Thyroid gland (tissue), 4 donors: ENCODE results near the gene C9orf50. TPM values are rescaled to one million over a fixed set of nuclear protein-coding genes. Genes with fewer than 3 reads are reported as not detected.

Experiments used
- DNase-seq, 2 donors: peaks; one replicate each; pipeline ENCODE4 v3.0.0-alpha.2; 2019
- H3K27ac ChIP-seq, 3 donors: fragments of 200-600 bp; sonication (generic); 1 replicate in 2 of 3; 2 replicates in 1 of 3; pipeline ENCODE4 v1.5.1; 2016 to 2019; ENCODE audit warnings: mild to moderate bottlenecking in 1 of 3, moderate library complexity in 1 of 3
- H3K27me3 ChIP-seq: fragments of 200-600 bp; sonication (generic); one replicate; pipeline ENCODE4 v1.5.1; 2019
- H3K36me3 ChIP-seq, 2 donors: fragments of 200-600 bp; sonication (generic); one replicate each; pipeline ENCODE4 v1.5.1; 2016 to 2019
- H3K4me1 ChIP-seq, 2 donors: fragments of 200-600 bp; sonication (generic); one replicate each; pipeline ENCODE4 v1.5.1; 2017 to 2019
- H3K4me3 ChIP-seq, 3 donors: fragments of 200-600 bp; sonication (generic); replicated peaks in 1 of 3; 1 replicate in 2 of 3; 2 replicates in 1 of 3; pipeline ENCODE4 v1.5.1; 2016; ENCODE audit warnings: mild to moderate bottlenecking in 1 of 3
- H3K9me3 ChIP-seq: fragments of 200-600 bp; sonication (generic); one replicate; pipeline ENCODE4 v1.5.1; 2017
- POLR2A ChIP-seq, 2 donors: fragments of 450-650 bp; IDR thresholded peaks; one replicate each; pipeline ENCODE4 v1.6.1; 2017; ENCODE audit warnings: antibody characterized with exemption in 2 of 2, mild to moderate bottlenecking in 2 of 2, moderate library complexity in 1 of 2
- WGBS, 2 donors: methylation state at CpG; one replicate each; pipeline ENCODE4 v1.1.5; 2017; 5-methylcytosine and 5-hydroxymethylcytosine counted together
- intact Hi-C: fragments of 100-400 bp; cut with DNase I; formaldehyde crosslinking; loops from one replicate; pipeline ENCODE4 v1.15.1; 2023
- total RNA-seq, 4 donors: library from RNA; depleted of rRNA; stranded (reverse); fragments of >200 nt; gene quantifications; one replicate each; pipeline ENCODE4 v1.2.3, GENCODE V29; 2016
- TF ChIP-seq, protein P1 (sequence below), 6 experiments: fragments of 200-600 bp in 3 of 6; fragments of 450-650 bp in 3 of 6; sonication (generic) in 3 of 6; IDR thresholded peaks; one replicate each; pipeline ENCODE4 v1.5.1; 2016 to 2019; ENCODE audit warnings: antibody characterized with exemption in 6 of 6, mild to moderate bottlenecking in 2 of 6, inconsistent platforms in 1 of 6, moderate library complexity in 1 of 6

C9orf50 gene
- total RNA-seq, 4 donors from 2014 or later = not detected

DNA sequence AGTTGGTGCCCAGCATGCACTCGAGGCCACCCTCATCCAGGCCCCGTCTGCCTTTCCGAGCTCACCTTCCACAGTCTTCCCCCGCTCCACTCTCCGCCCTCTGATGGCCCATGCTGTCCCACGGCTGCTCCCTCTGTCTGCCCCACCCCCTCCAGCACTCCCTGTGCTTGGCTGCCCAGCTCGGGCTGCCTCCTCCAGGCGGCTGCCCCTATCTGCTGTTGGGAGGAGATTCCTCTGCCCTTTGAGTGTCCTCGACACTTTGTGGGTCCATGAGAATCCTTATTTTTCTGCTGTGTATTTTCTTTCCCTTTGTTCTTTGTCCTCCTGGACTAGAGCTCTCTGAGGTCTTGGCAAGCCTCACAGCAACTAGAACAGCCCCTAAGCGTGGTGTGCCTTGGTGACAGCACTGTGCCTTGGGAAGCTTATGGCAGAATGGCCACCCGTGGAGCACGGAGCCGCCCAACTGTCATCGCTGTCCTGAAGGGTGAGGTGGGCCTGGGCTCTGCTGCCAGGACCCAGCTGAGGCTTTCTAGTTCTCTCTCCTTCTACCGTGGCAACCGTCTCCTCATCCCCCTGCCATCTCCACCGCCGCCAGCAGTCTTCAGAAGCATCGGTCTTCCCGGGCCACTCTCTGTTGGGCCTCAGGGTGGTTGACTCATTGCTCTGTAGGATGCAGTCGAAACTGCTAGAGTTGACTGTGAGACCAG is 10.2 kb upstream of the C9orf50 start:
- Histone ChIP-seq H3K36me3 (peaks cover 25 to 29% of the 10 kb centered on the region in 2 donors), H3K4me3 (no peak overlapping the region), H3K27me3 (no peaks in the 10 kb centered on the region), H3K27ac (no peak overlapping the region), H3K4me1 (peaks cover 22 to 40% of the 10 kb centered on the region in 2 donors), H3K9me3 (no peaks in the 10 kb centered on the region)
- TF ChIP-seq, protein P1, sequence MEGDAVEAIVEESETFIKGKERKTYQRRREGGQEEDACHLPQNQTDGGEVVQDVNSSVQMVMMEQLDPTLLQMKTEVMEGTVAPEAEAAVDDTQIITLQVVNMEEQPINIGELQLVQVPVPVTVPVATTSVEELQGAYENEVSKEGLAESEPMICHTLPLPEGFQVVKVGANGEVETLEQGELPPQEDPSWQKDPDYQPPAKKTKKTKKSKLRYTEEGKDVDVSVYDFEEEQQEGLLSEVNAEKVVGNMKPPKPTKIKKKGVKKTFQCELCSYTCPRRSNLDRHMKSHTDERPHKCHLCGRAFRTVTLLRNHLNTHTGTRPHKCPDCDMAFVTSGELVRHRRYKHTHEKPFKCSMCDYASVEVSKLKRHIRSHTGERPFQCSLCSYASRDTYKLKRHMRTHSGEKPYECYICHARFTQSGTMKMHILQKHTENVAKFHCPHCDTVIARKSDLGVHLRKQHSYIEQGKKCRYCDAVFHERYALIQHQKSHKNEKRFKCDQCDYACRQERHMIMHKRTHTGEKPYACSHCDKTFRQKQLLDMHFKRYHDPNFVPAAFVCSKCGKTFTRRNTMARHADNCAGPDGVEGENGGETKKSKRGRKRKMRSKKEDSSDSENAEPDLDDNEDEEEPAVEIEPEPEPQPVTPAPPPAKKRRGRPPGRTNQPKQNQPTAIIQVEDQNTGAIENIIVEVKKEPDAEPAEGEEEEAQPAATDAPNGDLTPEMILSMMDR (IDR thresholded peaks at IDR 0.05) = no peak
- no peak for TF ChIP-seq POLR2A (IDR thresholded peaks at IDR 0.05)
- DNase-seq = no peak
- intact Hi-C loops = no loop called here
- 82 to 84% methylated on average over 21 of the region's 21 CpGs for whole genome bisulfite sequencing, 2 donors

DNA sequence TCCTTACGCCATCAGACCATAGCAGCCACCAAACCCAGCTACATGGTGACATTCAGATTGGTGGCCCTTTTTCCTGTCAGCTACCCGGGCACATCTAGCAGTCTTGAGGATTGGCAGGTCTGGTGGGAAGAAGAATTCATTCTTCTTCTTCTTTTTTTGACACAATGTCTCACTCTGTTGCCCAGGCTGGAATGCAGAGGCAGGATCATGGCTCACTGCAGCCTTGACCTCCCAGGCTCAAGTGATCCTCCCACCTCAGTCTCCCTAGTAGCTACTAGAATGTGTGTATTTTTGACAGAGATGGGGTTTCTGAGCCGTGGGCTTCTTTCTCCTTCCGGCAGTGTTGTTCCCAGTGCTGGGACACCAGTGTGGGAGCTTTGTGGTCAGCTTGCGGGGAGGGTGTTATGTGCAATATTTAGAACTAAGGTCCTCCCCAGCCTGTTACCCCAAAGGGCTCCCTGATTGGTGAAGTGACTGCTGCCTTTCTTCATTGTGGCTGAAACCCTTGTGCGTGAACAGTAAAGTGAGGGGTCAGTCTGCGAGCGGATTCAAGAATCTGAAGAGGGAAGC is 8.4 kb upstream of the C9orf50 start:
- intact Hi-C loops = no loop called here

DNA sequence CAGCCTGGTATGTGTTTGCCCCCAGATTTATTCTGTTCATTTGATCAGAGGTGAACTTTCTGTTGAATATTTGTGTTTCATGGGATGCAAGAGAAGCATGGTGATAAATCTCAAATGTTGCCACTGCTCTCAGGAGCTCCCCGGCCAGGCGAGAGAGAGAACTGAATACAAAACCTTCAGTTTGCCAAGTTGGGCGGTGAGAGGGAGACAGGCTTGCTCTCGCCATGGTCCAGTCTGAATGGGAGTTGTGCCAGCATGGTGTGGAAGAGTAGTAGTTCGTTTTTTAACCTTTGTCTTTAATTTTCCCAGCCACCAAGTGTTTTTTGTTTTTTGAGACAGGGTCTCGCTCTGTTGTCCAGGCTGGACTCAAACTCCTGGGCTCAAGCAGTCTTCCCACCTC is 7.8 kb upstream of the C9orf50 start:
- Histone ChIP-seq H3K4me3 (no peak overlapping the region), H3K4me1 (peaks cover 22 to 46% of the 10 kb centered on the region in 2 donors), H3K9me3 (no peaks in the 10 kb centered on the region), H3K27ac (no peak overlapping the region), H3K36me3 (peaks cover 4 to 6% of the 10 kb centered on the region in 2 donors), H3K27me3 (no peaks in the 10 kb centered on the region)
- DNase-seq = no peak
- intact Hi-C loops = no loop called here
- TF ChIP-seq, protein P1 (IDR thresholded peaks at IDR 0.05) = no peak
- TF ChIP-seq POLR2A (IDR thresholded peaks at IDR 0.05) = no peak
- 84 to 88% methylated on average over 6 of the region's 6 CpGs for WGBS, 2 donors

More for the DNA sequence above, 8.4 kb upstream of the C9orf50 start:
- Histone ChIP-seq H3K4me3 (no peak overlapping the region), H3K27me3 (no peaks in the 10 kb centered on the region), H3K27ac (no peak overlapping the region), H3K4me1 (peaks cover 22 to 46% of the 10 kb centered on the region in 2 donors), H3K36me3 (peaks cover 10 to 13% of the 10 kb centered on the region in 2 donors), H3K9me3 (no peaks in the 10 kb centered on the region)
- TF ChIP-seq, protein P1 (IDR thresholded peaks at IDR 0.05) = no peak
- no peak for TF ChIP-seq POLR2A (IDR thresholded peaks at IDR 0.05)
- WGBS, 2 donors = 88 to 91% methylated on average over 8 of the region's 8 CpGs
- no peak for DNase-seq

DNA sequence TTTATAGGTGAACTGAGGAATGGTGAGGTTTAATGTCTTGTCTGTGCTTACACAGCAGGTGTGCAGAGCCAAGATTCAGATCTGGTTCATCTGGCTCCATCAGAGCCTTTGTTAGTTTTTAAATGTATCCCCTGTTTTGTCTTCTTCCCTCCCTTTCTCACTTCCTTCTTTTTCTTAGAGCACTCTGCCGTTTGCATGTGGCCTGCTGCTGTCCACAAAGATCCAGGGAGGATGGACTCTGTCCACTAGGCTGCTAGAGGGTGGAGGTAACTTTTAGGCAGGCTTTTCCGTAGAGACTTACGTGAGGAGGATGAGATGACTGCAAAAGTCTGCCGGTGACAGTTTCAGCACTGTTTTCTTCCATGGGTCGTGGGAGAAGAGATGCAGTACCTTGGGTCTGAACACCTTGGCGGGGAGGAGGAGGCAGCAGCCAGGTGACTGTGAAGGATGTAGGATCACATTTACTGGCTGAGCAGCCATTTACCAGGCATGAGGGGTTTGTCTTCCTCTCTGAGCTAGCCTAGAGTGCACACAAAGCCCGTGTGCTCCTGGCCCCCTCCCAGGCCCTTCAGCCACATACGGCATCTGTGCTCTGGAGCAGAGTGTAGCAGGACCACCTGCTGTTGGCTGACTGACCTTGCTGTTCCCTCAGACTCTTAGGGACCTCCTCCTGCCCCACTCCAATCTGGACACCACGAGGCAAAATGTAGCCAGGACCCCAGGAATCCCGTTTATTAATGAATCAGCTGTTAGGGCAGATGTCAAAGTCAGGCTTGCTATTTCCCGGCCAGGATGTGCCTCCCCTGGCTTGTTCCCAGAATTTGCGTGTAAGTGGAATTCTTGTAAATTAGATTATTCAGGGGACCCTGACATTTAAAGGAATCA is 6.9 kb upstream of the C9orf50 start:
- no peak for DNase-seq
- no peaks in the 10 kb centered on the region for H3K27me3 ChIP-seq
- TF ChIP-seq POLR2A (IDR thresholded peaks at IDR 0.05) = no peak
- TF ChIP-seq, protein P1 (IDR thresholded peaks at IDR 0.05) = no peak
- H3K4me1 ChIP-seq = peaks cover 22 to 46% of the 10 kb centered on the region in 2 donors
- H3K36me3 ChIP-seq = peaks cover 0 to under 1% of the 10 kb centered on the region in 2 donors
- H3K27ac ChIP-seq = peak overlapping the region in 1 of 3 donors; percentile 70
- no peak overlapping the region for H3K4me3 ChIP-seq
- intact Hi-C loops = no loop called here
- 64 to 70% methylated on average over 8 to 11 of the region's 12 CpGs for WGBS, 2 donors
- H3K9me3 ChIP-seq = no peaks in the 10 kb centered on the region
